LNCAP (cell line): ENCODE data around the gene PDLIM3.

Experiments used
- TF ChIP-seq, protein P1 (sequence below): fragments of 450-650 bp; IDR thresholded peaks from 2 replicates; pipeline ENCODE4 v1.5.1; 2017; ENCODE audit warnings: mild to moderate bottlenecking

PDLIM3 gene

DNA sequence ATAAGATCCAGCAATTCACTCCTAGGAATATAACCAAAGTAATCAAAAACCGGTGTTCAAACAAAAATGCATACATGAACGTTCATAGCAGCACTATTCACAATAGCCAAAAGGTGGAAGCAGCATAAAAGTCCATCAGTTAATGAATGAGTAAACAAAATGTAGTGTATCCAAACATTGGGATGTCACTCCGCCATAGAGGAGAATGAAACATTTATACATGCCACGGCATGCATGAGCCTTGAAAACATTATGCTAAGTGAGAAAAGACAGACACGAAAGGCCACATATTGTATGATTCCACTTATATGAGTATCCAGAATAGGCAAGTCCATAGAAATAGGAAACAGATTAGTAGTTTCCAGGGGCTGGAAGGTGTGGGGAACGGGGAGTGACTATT is 11.0 kb upstream of the PDLIM3 start:
- TF ChIP-seq, protein P1, sequence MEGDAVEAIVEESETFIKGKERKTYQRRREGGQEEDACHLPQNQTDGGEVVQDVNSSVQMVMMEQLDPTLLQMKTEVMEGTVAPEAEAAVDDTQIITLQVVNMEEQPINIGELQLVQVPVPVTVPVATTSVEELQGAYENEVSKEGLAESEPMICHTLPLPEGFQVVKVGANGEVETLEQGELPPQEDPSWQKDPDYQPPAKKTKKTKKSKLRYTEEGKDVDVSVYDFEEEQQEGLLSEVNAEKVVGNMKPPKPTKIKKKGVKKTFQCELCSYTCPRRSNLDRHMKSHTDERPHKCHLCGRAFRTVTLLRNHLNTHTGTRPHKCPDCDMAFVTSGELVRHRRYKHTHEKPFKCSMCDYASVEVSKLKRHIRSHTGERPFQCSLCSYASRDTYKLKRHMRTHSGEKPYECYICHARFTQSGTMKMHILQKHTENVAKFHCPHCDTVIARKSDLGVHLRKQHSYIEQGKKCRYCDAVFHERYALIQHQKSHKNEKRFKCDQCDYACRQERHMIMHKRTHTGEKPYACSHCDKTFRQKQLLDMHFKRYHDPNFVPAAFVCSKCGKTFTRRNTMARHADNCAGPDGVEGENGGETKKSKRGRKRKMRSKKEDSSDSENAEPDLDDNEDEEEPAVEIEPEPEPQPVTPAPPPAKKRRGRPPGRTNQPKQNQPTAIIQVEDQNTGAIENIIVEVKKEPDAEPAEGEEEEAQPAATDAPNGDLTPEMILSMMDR: no peak

DNA sequence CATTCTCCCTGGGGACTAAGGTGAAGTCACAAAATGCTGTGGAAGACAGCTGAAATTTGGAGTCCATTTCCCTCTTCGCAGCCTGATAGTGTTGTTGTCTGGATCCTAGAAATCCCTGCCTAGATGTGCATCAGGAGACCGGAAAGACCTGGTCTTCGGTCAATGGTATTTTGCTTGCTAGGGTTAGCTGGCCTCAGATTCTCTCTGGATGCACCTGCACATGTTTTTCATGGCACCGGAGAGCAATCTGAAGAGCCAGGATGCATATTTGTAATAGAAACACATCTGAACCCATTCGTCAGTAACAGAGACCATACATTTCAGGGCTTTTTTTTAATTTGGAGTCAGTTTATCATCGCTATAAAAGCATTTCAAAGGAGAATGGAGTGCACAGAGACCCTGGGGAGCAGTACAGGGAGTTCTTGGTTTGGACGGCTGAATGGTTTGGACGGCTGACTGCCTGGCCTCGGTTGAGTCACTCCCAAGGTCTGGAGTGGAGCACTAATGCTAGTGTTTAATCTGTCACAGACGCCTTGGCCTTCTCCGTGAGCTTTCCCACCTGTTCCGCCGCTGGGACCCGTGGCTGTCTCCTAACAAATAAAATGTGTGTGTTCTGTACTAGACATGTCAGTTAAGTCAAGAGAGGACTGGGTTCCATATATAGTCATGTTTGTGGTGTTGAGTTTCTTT is 7.5 kb upstream of the PDLIM3 start:
- TF ChIP-seq, protein P1: no peak

DNA sequence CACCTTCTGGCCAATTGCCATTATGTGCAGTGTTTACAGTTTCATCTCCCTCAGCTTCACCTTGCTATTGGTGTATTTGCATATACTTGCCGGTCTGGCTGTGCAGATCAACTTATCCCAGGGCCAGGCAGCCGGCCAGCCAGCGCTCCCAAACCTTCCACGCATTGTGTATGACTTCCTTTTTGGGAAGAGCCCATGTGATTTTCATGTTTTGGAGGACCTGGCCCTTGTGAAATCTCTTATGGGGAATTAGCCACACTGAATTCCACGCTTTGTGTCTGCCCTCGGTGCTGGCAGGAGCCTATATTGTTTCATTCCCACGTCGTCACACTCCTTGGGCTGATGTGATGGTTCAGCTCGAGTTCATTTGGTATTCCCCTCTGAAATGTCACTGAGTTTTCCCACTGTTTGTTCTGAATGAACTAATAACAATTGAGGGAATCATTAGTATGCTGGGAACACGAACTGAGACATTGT is 6.0 kb upstream of the PDLIM3 start:
- TF ChIP-seq, protein P1: no peak

DNA sequence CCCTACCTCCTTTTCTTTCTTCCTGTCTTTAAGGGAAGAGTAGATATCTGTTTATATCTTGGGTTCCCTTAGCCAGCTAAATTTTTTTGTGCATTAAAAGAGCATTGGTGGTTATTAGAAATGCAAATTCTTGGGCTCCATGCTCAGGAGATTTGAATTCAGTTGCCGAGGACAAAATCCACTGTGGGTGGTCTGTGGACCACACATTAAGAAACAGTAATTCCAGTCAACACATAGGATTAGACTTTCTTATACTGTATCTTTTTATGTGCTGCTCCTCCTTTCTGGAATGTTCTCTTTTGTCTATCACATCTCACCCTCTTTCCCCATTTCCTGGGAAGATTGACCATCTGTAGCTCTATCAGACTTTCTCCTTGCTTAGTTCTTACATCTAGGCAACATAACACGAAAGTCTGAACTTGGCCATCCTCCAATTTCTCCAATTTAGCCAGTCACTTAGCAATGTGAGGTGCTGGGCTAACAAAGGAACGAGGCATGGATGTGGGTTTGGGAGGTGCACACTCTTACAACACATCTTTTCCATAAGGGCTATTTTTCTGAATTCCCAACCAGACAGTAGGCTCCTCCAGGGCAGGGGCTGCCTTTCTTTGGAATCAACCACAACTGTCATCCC is 5.3 kb upstream of the PDLIM3 start:
- TF ChIP-seq, protein P1: no peak

DNA sequence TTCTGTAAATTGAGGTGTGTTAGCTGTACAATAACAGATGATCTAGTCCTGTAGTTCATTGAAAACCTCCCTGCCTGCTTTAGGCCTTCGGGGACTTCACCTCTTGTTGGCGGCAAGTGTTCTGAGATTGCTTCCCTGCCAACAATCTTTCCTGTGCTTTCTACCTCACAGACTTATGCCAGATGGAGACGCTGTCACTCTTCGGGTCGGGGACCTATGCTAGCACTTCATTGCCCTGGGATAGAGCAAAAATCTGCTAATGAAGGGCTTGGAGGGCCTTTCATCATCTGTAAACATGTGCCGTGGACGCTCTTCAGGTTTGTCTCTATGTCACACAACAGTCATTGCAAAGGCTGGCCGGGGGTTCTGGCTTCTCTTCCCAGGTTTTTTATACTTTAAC is 4.7 kb upstream of the PDLIM3 start:
- TF ChIP-seq, protein P1: no peak

DNA sequence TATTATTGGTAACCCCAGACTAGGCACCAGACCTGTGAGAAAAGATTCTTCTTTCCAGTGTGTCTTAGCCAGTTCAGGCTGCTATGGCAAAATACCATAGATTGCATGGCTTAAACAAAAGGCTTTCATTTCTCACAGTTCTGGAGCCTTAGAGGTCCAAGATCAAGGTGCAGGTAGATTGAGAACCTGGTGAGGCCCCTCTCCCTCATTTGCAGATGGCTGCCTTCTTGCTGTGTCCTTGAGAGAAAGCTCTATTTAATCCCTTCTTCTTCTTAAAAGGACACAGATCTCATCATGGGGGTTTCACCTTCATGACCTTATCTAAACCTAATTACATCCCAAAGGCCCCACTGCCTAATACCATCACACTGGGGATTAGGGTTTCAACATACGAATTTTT is 3.5 kb upstream of the PDLIM3 start:
- TF ChIP-seq, protein P1: no peak

DNA sequence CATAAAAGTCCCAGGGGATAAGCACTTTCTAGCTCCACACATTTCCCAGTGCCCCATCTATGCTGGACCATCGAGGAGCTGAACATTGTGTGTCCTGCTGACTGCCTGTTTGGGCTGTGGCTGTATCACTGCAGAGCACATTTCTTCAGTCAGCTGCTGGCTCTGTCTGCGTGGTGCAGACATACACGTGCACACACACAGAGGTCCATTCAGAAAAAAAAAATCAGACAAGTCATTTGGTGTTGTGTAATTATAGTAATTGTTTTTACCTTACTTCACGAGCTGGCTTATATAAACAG is 1.1 kb upstream of the PDLIM3 start:
- TF ChIP-seq, protein P1: no peak
